Activated T-cell treated with anti-CD3 and anti-CD28 coated beads for 24 hours (primary cell): ENCODE results near the gene GNB1.
"Not testable (repeated sequence)": the region's sequence is repeated elsewhere in the genome, so short reads cannot be mapped to it uniquely, and the experiment has no call there.

ENCODE experiments used
- DNase-seq: peaks from one replicate; pipeline ENCODE4 v3.0.0-alpha.2; 2020; ENCODE audit warnings: low read depth

Gene GNB1

GRCh38 chr1:1858382-1859086 is 32.4 kb downstream of the GNB1 start:
- DNase-seq: no peak

- DNase-seq: no peak
Observed at GRCh38 chr1:1857096-1857703, 33.7 kb downstream of the GNB1 start.

DNA sequence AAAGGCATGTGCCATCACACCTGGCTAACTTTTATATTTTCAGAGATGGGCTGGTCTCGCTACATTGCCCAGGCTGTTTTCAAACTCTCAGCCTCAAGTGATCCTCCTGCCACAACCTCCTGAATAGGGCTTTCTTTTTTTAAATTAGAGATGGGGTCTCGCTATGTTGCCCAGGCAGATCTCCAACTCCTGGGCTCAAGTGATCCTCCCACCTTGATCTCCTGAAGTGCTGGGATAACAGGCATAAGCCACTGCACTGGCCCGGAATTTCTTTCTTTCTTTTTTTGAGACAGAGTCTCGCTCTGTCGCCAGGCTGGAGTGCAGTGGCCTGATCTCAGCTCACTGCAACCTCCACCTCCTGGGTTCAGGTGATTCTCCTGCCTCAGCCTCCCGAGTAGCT is 34.7 kb downstream of the GNB1 start:
- DNase-seq: not testable (repeated sequence)

GRCh38 chr1:1853593-1854257 is 37.2 kb downstream of the GNB1 start:
- DNase-seq: no peak

DNA sequence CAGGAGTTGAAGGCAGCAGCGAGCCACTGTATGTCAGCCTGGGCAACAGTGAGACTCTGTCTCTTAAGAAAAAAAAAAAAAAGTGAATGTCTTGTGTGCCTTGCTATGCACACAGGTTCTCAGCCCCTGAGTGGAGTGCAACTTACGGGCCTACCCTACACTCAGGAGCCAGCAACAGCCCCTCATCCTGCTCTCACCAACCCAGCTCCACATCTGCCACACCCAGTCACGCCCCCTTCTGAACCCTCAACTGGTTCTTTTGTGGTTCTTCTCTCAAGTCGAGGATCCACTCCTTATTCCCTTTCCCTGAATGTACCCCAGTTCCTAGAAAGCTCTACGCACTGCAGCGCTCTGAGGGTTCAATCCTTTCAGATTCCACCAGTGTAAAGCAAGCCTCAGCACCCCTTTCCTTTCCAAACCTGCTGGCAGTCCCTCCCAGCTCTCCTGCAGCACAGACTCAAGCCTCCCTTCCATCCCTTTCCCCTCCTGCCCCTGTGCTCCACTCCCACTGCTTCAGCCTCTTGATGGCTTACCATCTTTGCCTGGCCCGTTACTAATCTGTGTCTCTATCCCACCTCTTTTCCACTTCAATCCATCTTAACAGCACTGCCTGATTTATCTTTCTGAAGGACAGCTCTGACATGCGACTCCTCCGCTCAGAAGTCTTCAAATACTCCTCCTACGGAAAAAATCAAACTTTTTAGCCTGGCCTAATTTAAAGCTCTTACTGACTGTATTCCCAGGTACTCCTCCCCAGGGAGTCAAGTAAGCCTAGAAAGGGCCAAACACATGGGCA is 38.1 kb downstream of the GNB1 start:
- DNase-seq: no peak

- no peak for DNase-seq
Observed at GRCh38 chr1:1847890-1848289, 43.0 kb downstream of the GNB1 start.

DNA sequence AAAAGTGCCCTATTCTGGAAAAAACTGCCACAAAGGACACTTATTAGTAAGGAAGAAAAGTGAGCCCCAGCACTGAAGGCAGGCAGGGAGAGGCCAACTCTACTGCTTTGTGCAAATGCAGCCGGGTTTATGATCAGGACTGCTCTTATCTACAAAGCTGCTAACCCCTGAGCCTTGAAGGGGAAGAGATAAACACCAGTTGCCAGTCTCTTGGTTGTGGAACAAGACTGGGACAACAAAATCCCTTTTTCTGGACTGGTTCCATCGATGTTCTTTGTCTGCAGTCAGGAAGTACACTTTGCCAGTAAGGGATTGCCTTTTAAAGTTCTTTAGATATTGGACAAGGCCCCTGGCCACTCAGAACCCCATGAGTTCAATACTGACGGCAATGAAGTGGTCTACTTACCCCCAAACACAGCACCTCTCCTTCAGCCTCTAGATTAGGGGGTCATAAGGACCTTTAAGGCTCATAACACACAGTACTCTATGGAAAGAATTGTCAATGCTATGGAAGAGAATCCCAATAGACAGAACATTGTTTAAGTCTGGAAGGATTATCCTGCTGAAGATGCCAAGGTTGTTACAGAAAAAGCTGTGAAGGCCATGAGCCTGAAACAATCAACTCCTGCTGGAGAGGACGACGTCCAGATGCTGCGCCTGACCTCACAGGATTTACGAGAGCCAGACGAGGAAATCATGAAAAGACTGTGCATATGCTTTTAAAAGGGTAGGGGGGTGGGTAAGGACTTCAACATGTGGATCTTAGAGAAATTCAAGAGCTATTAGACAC is 43.6 kb downstream of the GNB1 start:
- DNase-seq: no peak

DNA sequence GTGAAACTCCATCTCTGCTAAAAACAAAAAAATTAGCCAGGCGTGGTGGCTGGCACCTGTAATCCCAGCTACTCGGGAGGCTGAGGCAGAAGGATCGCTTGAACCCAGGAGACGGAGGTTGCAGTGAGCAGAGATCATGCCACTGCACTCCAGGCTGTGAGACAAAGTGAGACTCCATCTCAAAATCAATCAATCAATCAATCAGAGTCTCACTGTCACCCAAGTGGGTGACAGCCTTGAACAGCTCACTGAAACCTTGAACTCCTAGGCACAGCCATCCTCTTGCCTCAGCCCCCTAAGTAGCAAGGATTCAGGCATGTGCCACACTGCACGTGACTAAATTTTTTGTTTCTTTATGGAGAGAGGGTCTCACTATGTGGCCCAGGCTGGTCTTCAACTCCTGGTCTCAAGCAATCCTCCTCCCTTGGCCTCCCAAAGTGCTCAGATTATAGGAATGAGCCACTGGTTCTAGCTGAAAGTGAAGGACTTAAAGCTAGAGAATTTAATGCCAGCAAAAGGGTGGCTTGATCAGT is 44.4 kb downstream of the GNB1 start:
- no peak for DNase-seq

GRCh38 chr1:1842360-1843146 is 48.3 kb downstream of the GNB1 start:
- no peak for DNase-seq

DNA sequence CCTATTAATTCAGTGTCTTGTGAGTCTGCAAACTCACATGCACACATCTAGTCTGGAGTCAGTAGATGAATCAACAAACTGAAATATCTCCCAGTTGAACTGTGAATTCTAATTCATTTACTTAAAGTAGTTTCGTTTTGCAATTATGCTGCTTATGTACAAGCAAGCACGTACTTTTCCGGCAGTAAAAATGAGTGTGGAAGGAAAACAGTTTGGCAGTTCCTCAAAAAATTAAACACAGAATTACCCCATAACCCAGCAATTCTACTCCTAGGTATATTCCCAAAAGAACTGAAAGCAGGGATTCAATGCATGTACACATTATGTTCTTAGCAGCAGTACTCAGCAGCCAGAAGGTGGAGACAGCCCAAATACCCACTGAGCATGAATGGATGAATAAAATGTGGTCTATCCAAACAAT is 49.3 kb downstream of the GNB1 start:
- no peak for DNase-seq

DNA sequence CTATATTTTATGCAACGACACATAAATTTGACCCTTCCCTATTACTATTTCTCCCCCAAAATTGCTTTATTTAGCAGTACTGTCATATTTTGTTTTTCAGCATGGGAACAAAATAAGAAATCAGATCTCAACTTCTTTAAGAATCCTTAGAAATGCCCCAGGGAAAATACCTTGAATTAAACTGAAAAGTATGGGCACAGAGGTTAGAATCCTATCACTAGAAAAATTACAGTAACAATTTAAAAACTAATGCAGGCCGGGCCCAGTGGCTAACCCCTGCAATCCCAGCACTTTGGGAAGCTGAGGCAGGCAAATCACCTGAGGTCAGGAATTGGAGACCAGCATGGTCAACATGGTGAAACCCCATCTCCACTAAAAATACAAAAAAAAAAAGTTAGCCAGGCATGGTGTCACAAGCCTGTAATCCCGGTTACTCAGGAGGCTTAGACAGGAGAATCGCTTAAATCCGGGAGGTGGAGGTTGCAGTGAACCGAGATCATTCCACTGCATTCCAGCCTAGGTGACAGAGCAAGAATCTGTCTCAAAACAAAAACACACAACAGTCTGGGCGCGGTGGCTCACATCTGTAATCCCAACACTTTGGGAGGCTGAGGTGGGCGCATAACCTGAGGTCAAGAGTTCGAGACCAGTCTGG is 51.4 kb downstream of the GNB1 start:
- no peak for DNase-seq

- no peak for DNase-seq
Observed at GRCh38 chr1:1836119-1836518, 54.8 kb downstream of the GNB1 start.

DNA sequence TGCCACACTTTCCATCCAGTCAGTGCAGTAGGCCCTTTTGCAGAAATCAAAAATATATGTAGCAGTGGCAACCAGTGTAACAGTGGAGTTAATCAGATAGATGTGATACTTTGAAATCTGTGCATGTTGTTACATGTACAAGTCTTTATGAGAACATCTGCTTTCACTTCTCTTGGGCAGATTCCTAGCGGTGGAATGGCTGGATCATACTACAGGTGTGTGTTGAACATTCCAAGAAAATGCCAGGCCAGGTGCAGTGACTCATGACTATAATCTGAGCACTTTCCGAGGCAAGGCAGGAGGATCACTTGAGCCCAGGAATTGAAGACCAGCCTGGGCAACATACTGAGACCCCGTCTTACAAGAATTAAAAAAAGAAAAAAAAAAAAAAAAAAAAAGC is 55.3 kb downstream of the GNB1 start:
- DNase-seq: no peak

DNA sequence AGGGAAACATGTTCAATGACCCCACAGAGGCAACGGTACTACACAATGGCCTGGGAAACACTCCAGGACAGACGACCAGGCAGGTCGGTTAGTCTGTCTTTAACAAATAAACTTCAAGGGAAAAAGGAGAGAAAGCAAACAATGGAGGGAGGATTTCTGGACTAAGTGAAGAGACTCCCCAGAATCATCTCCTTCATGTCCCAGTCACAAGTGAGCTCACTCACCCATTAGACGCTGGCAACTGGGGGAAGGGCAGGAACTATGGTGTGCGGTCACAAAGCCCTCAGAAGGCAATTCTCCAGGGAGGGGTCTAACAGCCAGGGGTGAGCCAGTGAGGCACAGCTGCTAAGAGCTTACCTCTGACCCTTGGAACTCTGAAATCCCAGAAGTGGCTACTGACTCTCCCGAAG is 57.0 kb downstream of the GNB1 start:
- no peak for DNase-seq

- no peak for DNase-seq
Observed at GRCh38 chr1:1833456-1833855, 57.4 kb downstream of the GNB1 start.

- DNase-seq: no peak
Observed at GRCh38 chr1:1832820-1833219, 58.1 kb downstream of the GNB1 start.

DNA sequence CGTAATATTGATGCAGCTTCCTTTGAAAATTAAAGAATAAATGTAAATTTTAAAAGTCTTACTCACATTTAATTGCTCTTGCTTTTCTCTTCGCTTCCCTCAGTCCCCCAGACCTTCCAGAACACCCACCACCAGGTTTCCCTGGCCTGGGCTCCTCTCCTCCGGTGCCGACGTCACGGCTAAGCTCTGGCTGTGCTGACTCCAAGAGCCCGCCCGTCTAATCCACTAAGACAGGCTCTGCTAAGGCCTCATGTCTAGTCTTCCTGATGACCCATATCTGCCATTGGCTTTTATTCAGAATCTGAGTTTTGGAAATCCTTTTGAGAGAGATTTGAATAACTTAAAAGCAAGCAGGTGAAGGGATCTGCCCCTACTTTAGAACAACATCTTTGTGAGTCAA is 58.7 kb downstream of the GNB1 start:
- DNase-seq: no peak

DNA sequence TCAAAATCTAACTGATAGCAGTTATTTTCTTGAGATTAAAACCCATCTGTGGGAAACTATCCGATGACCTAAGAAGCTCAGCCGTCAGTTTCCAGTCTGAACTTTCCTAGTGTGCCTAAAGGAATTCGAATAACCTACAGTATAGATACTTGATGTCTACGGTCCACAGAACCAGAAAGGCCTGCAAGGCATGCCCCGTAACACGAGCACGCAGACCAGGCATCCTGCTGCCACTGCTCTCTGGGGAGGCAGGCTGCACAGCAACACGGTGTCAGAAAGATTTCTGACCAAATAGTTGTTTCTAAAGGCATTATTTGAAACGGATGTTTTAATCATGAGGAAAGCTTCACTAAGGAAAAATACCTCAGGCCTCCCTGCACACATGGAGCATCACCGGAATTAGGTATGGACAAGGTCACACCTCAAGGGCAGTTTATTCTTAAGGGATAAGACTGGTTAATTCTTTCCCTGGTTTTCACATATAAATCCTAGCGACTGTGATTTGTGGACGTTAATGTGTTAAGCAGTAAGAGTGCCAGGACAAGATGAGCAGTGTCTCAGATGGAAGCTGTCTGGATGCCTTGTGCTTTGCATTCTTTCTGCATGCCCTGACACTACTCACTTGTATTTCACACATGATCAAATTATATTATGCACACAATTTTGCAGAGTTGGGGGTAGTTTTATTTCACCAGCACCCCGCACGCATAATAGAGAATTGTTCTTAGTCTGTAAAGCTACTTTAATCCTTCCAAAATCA is 63.6 kb downstream of the GNB1 start:
- DNase-seq: no peak

- DNase-seq: no peak
Observed at GRCh38 chr1:1826356-1827088, 64.4 kb downstream of the GNB1 start.
